ENCODE data around the gene IL16.
A peak's percentile ranks its signal among the peaks of the same experiment; 100 is the strongest.

Gene IL16

GRCh38 chr15:81171286-81171685 is 25.4 kb upstream of the IL16 start:
- no peak for DNase-seq (ENCODE audit: low read depth)
- TF ChIP-seq, protein P1, sequence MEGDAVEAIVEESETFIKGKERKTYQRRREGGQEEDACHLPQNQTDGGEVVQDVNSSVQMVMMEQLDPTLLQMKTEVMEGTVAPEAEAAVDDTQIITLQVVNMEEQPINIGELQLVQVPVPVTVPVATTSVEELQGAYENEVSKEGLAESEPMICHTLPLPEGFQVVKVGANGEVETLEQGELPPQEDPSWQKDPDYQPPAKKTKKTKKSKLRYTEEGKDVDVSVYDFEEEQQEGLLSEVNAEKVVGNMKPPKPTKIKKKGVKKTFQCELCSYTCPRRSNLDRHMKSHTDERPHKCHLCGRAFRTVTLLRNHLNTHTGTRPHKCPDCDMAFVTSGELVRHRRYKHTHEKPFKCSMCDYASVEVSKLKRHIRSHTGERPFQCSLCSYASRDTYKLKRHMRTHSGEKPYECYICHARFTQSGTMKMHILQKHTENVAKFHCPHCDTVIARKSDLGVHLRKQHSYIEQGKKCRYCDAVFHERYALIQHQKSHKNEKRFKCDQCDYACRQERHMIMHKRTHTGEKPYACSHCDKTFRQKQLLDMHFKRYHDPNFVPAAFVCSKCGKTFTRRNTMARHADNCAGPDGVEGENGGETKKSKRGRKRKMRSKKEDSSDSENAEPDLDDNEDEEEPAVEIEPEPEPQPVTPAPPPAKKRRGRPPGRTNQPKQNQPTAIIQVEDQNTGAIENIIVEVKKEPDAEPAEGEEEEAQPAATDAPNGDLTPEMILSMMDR (conservative IDR thresholded peaks at IDR 0.05; ENCODE audit: control insufficient read depth, insufficient read depth, low read depth, low read length), result no peak
- H3K4me3 ChIP-seq (ENCODE audit: control insufficient read depth, low read depth, low read length), result no peak overlapping the region

GRCh38 chr15:81174125-81174791 is 22.4 kb upstream of the IL16 start:
- TF ChIP-seq, protein P1 (conservative IDR thresholded peaks at IDR 0.05; ENCODE audit: control insufficient read depth, insufficient read depth, low read depth, low read length), result no peak

GRCh38 chr15:81174792-81175327 is 21.8 kb upstream of the IL16 start:
- TF ChIP-seq, protein P1 (conservative IDR thresholded peaks at IDR 0.05; ENCODE audit: control insufficient read depth, insufficient read depth, low read depth, low read length), result peak; percentile 13
- DNase-seq (ENCODE audit: low read depth), result no peak
- no peak overlapping the region for H3K4me3 ChIP-seq (ENCODE audit: control insufficient read depth, low read depth, low read length)

More at GRCh38 chr15:81174125-81174791, 22.4 kb upstream of the IL16 start:
- H3K4me3 ChIP-seq (ENCODE audit: control insufficient read depth, low read depth, low read length), result no peak overlapping the region
- no peak for DNase-seq (ENCODE audit: low read depth)

GRCh38 chr15:81175496-81175895 is 21.2 kb upstream of the IL16 start:
- H3K4me3 ChIP-seq (ENCODE audit: control insufficient read depth, low read depth, low read length), result no peak overlapping the region
- TF ChIP-seq, protein P1 (conservative IDR thresholded peaks at IDR 0.05; ENCODE audit: control insufficient read depth, insufficient read depth, low read depth, low read length), result no peak
- DNase-seq (ENCODE audit: low read depth), result no peak

- TF ChIP-seq, protein P1 (conservative IDR thresholded peaks at IDR 0.05; ENCODE audit: control insufficient read depth, insufficient read depth, low read depth, low read length), result peak; percentile 24
- DNase-seq (ENCODE audit: low read depth), result no peak
- no peak overlapping the region for H3K4me3 ChIP-seq (ENCODE audit: control insufficient read depth, low read depth, low read length)
These were observed 20.3 kb upstream of the IL16 start for GRCh38 chr15:81176291-81176893.

DNA sequence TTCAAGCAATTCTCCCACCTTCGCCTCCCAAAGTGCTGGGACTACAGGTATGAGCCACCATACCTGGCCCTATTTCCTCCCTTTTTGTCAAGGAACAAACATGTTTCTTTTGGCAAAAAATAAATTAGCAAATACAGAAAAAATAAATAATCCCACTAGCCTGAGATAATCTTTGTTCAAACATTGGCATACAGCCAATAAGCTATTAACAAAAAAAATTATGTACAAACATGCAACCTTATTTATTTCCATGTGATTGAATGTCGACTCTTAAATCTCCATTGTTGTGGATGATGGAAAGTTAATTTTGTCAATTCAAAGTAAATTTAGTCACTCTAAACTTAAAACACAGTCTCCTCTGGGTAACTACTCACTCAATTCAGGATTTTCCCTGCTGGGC is 18.3 kb upstream of the IL16 start:
- TF ChIP-seq, protein P1 (conservative IDR thresholded peaks at IDR 0.05; ENCODE audit: control insufficient read depth, insufficient read depth, low read depth, low read length), result no peak
- H3K4me3 ChIP-seq (ENCODE audit: control insufficient read depth, low read depth, low read length), result no peak overlapping the region
- no peak for DNase-seq (ENCODE audit: low read depth)

Measured in fibroblast of mammary gland (primary cell).